Measurements from ENCODE around the gene MACROD2. TPM values are rescaled to one million over a fixed set of nuclear protein-coding genes. Genes with fewer than 3 reads are reported as not detected.

The MACROD2 gene
- total RNA-seq, 1 donor from 2014 or later: 0.23 TPM

GRCh38 chr20:15056246-15056645 lies 1060.9 kb downstream of the MACROD2 start:
- TF ChIP-seq, protein P1, sequence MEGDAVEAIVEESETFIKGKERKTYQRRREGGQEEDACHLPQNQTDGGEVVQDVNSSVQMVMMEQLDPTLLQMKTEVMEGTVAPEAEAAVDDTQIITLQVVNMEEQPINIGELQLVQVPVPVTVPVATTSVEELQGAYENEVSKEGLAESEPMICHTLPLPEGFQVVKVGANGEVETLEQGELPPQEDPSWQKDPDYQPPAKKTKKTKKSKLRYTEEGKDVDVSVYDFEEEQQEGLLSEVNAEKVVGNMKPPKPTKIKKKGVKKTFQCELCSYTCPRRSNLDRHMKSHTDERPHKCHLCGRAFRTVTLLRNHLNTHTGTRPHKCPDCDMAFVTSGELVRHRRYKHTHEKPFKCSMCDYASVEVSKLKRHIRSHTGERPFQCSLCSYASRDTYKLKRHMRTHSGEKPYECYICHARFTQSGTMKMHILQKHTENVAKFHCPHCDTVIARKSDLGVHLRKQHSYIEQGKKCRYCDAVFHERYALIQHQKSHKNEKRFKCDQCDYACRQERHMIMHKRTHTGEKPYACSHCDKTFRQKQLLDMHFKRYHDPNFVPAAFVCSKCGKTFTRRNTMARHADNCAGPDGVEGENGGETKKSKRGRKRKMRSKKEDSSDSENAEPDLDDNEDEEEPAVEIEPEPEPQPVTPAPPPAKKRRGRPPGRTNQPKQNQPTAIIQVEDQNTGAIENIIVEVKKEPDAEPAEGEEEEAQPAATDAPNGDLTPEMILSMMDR (conservative IDR thresholded peaks at IDR 0.05; ENCODE audit: low read depth, low read length): no peak
- DNase-seq (ENCODE audit: low read depth): no peak
- no peak overlapping the region for H3K4me3 ChIP-seq (ENCODE audit: low read depth, low read length)

DNA sequence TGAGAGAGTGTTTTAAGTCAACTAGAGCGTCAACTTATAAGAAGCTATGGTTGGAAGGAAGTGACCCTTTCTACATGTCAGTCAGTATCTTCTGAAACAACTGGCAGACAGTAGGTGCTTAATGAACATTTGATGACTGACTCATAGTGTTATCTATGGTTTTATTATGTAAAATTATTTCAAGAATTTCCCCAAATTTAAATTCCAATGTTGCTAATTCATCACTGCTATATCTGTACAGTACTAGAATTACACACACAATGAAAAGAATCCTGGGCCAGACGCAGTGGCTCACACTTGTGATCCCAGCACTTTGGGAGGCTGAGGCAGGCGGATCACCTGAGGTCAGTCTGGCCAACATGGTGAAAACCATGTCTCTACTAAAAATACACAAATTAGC lies 1063.5 kb downstream of the MACROD2 start:
- no peak for DNase-seq (ENCODE audit: low read depth)

GRCh38 chr20:15059438-15059837 lies 1064.1 kb downstream of the MACROD2 start:
- TF ChIP-seq, protein P1 (conservative IDR thresholded peaks at IDR 0.05; ENCODE audit: low read depth, low read length): no peak
- DNase-seq (ENCODE audit: low read depth): no peak
- H3K4me3 ChIP-seq (ENCODE audit: low read depth, low read length): no peak overlapping the region

More for the DNA sequence above, 1063.5 kb downstream of the MACROD2 start:
- TF ChIP-seq, protein P1 (conservative IDR thresholded peaks at IDR 0.05; ENCODE audit: low read depth, low read length): no peak
- no peak overlapping the region for H3K4me3 ChIP-seq (ENCODE audit: low read depth, low read length)

DNA sequence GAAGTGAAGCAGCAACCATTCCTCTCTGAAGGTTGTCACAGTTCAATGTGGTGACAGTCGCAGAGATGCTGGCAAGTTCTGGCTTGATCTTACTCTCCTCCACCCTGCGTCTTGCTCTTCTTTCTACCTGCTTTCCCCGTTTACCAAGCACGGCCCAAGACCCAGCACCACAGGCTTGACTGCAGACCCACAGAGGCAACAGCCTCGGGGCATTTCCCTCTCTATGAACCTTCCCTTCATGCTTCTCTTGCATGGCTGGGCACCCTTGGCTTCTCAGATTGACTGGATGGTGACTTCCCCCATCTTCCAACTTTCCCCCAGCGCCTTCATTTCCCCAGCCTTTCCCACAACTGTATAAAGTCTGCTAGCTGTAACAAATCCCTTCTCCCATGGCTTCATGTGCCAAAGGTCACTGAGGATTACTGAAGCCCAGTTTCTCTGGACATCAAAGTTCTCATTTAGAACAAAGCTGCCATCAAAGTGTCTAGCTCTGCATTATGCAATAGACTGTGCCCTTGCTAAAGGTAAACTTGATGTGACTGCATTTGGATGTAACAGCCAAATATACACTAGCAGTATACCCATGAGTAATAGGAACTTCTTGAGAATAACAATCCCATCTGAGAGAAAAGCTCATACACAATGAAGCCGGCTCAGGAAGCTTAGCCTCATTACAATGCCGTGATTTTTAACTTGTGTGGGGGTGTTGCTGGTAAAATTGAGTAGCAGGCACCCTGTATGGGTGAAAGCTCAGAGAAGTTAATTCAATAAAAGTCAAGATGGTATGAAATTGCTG lies 1065.1 kb downstream of the MACROD2 start:
- TF ChIP-seq, protein P1 (conservative IDR thresholded peaks at IDR 0.05; ENCODE audit: low read depth, low read length): no peak
- no peak for DNase-seq (ENCODE audit: low read depth)

GRCh38 chr20:15061061-15061430 lies 1065.7 kb downstream of the MACROD2 start:
- TF ChIP-seq, protein P1 (conservative IDR thresholded peaks at IDR 0.05; ENCODE audit: low read depth, low read length): no peak
- H3K4me3 ChIP-seq (ENCODE audit: low read depth, low read length): no peak overlapping the region
- DNase-seq (ENCODE audit: low read depth): no peak

More for the DNA sequence above, 1065.1 kb downstream of the MACROD2 start:
- H3K4me3 ChIP-seq (ENCODE audit: low read depth, low read length): no peak overlapping the region

GRCh38 chr20:15061955-15062354 lies 1066.6 kb downstream of the MACROD2 start:
- DNase-seq (ENCODE audit: low read depth): peak; percentile 53

More at GRCh38 chr20:15061955-15062354, 1066.6 kb downstream of the MACROD2 start:
- TF ChIP-seq, protein P1 (conservative IDR thresholded peaks at IDR 0.05; ENCODE audit: low read depth, low read length): peak; percentile 10
- no peak overlapping the region for H3K4me3 ChIP-seq (ENCODE audit: low read depth, low read length)

Measured in epithelial cell of proximal tubule (primary cell).